GM12864 (cell line): ENCODE results near the gene PDZK1IP1.

Experiments used
- DNase-seq: peaks from one replicate; pipeline ENCODE4 v3.0.0-alpha.2; 2011; ENCODE audit warnings: low read depth
- H3K4me3 ChIP-seq: 2 replicates; pipeline ENCODE4 v1.5.1; 2011; ENCODE audit warnings: mild to moderate bottlenecking, low read depth, low read length, control low read depth
- CTCF ChIP-seq: IDR thresholded peaks from 2 replicates; pipeline ENCODE4 v1.5.1; 2011; ENCODE audit warnings: low read depth, mild to moderate bottlenecking, moderate library complexity, low read length, control low read depth, inconsistent platforms; ENCODE audit errors: missing control alignments

The PDZK1IP1 gene

GRCh38 chr1:47183308-47184089 is 6.3 kb downstream of the PDZK1IP1 start:
- no peak overlapping the region for H3K4me3 ChIP-seq
- TF ChIP-seq CTCF: no peak
- DNase-seq: no peak

- no peak for TF ChIP-seq CTCF
- DNase-seq: no peak
- no peak overlapping the region for H3K4me3 ChIP-seq
Measured at GRCh38 chr1:47182676-47183235, 7.1 kb downstream of the PDZK1IP1 start.

GRCh38 chr1:47181955-47182675 is 7.7 kb downstream of the PDZK1IP1 start:
- no peak overlapping the region for H3K4me3 ChIP-seq
- DNase-seq: no peak
- no peak for TF ChIP-seq CTCF

- no peak overlapping the region for H3K4me3 ChIP-seq
- DNase-seq: no peak
- TF ChIP-seq CTCF: no peak
Measured at GRCh38 chr1:47181095-47181954, 8.5 kb downstream of the PDZK1IP1 start.

- DNase-seq: no peak
- no peak for TF ChIP-seq CTCF
Measured at GRCh38 chr1:47180603-47181094, 9.2 kb downstream of the PDZK1IP1 start.

GRCh38 chr1:47179988-47180563 is 9.8 kb downstream of the PDZK1IP1 start:
- no peak for TF ChIP-seq CTCF
- DNase-seq: no peak
- no peak overlapping the region for H3K4me3 ChIP-seq

More at GRCh38 chr1:47180603-47181094, 9.2 kb downstream of the PDZK1IP1 start:
- H3K4me3 ChIP-seq: no peak overlapping the region
